Endometrium (tissue), 2 donors: Measurements from ENCODE around the gene CLBA1.
"Not testable (repeated sequence)": the region's sequence is repeated elsewhere in the genome, so short reads cannot be mapped to it uniquely, and the experiment has no call there.

ENCODE experiments used
- FAIRE-seq: peaks from 2 replicates; lab custom pipeline; 2012; peaks lifted over from hg19 to GRCh38; lab: Jason Lieb, UNC
- donor health status: control.
- donor health status: control.

CLBA1 gene

GRCh38 chr14:104947881-104948735 lies 37.5 kb upstream of the CLBA1 start:
- not testable (repeated sequence) for FAIRE-seq

DNA sequence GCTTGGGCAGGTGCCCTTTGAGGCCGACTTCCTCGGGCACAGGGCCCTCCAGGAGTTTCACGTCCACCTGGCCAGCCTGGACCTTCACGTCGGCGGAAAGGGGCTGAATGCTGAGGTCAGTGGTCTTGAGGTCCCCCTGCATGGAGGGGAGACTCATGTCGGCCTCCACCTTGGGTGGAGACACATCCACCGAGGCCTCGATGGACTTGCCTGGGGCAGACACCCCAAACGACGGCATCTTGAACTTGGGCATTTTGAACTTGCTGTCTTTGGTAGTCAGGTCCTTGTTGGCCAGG lies 36.9 kb upstream of the CLBA1 start:
- FAIRE-seq = no peak

DNA sequence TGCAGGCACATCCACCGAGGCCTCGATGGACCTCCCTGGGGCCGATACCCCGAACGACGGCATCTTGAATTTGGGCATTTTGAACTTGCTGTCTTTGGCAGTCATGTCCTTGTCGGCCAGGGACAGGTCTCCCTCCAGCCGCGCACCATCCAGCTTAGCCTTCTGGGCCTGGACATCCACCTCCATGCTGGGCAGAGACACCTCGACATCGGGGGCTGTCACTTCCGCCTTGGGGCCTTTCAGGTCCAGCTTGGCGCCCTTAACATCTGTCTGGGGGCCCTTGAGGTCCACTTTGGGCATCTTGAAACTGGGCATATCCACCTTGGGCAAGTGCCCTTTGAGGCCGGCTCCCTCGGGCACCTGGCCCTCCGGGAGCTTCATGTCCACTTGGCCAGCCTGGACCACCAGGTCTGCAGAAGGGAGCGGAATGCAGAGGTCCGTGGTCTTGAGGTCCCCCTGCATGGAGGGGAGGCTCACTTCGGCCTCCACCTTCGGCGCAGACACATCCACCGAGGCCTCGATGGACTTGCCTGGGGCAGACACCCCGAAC lies 36.1 kb upstream of the CLBA1 start:
- not testable (repeated sequence) for FAIRE-seq

DNA sequence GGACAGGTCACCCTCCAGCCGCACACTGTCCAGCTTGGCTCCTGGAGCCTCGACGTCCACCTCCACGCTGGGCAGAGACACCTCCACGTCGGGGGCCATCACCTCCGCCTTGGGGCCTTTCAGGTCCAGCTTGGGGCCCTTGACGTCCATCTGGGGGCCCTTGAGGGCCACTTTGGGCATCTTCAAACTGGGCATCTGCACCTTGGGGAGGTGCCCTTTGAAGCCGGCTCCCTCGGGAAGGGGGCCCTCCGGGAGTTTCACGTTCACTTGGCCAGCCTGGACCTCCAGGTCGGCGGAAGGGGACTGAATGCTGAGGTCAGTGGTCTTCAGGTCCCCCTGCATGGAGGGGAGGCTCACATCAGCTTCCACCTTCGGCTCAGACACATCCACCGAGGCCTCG lies 35.6 kb upstream of the CLBA1 start:
- no peak for FAIRE-seq

- FAIRE-seq = not testable (repeated sequence)
Measured at GRCh38 chr14:104950701-104951100, 34.9 kb upstream of the CLBA1 start.

- not testable (repeated sequence) for FAIRE-seq
Measured at GRCh38 chr14:104951863-104952657, 33.5 kb upstream of the CLBA1 start.

DNA sequence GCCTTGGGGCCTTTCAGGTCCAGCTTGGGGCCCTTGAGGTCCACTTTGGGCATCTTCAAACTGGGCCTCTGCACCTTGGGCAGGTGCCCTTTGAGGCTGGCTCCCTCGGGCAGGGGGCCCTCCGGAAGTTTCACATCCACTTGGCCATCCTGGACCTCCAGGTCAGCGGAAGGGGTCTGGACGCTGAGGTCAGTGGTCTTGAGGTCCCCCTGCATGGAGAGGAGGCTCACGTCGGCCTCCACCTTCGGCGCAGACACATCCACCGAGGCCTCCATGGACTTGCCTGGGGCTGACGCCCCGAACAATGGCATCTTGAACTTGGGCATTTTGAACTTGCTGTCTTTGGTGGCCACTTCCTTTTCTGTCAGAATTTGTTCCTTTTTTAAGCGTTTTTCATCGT lies 32.5 kb upstream of the CLBA1 start:
- FAIRE-seq = no peak

DNA sequence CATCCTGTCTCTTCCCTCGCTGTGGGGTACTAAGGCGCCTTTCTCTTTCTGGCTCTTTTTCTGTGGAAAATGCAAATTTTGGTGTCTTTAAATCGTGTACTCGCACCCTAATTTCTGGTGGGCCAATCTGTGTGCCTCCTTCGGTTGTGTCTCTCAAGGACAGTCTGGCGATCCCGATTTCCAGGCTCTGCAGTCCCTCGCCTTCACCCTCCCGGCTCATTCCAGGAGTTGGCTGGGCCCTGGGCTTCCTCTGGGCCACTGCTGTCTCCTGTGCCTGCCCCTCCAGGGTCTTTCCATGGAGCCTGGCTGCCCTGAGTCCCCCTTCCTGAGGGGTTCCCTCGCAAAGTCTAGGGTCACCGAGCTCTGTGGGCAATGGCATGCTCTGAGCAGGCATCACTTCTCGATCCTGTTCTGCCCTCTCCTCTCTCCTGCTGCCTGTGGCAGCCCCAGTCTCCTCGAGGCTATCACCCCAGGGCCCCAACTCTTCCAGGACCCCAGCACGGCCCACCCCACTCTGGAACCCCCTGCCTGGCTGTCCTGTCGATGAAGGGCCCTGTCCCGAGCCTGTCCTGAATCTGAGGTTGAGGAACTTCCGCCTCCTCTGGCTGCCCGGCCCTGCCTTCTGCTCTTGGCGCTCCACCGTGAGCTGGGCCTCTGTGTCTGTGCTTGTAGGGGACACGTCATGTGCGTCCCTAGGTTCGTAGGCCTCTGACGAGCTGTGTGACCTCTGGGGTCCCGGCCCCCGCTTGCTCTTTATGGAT lies 31.5 kb upstream of the CLBA1 start:
- no peak for FAIRE-seq

- FAIRE-seq = no peak
Measured at GRCh38 chr14:104954746-104955395, 30.7 kb upstream of the CLBA1 start.

DNA sequence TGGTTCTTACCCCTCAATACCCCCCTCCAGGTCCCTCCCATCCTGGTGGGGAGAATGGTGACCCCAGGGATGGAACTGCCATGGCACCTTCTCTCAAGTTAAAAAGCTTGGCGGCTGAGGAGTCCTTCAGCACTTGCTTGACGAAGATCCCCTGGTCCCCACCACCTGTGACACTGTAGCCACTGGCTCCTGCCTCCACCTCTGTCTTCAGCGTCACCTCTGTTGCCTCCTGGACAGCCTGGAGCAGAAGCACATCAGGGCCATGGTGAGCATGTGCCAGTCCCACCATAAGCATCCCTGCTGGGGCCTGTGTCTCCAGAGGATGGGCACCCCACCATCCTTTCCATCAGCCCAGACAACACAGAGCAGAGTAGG lies 30.2 kb upstream of the CLBA1 start:
- FAIRE-seq = no peak

DNA sequence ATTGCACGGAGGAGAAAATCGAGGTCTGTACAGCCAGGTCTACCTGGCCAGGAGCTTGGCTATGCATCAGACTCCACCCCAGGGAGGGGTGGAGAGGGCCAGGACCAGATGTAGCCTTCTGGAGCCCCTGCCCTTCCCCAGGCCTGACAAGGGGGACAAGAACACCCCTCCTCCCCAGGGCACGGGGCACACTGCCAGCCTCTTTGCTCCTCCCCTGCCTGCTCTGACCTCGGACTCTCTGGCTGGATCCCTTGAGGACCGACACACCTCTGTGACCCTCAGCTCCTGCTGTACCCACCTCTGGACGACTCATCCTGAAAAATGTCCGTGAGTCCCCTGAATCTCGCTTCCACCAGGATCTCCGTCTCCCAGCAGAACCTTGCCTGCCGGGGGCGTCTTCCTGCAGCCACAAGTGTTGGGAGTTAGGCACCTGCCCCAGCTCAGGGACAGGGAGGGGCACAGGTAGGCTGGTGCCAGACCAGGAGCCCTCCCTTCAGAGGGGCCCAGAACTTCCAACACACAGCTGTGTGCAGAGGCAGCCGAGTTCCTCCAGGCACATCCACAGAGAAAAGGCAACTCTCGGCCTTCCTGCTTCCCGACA lies 29.2 kb upstream of the CLBA1 start:
- no peak for FAIRE-seq

DNA sequence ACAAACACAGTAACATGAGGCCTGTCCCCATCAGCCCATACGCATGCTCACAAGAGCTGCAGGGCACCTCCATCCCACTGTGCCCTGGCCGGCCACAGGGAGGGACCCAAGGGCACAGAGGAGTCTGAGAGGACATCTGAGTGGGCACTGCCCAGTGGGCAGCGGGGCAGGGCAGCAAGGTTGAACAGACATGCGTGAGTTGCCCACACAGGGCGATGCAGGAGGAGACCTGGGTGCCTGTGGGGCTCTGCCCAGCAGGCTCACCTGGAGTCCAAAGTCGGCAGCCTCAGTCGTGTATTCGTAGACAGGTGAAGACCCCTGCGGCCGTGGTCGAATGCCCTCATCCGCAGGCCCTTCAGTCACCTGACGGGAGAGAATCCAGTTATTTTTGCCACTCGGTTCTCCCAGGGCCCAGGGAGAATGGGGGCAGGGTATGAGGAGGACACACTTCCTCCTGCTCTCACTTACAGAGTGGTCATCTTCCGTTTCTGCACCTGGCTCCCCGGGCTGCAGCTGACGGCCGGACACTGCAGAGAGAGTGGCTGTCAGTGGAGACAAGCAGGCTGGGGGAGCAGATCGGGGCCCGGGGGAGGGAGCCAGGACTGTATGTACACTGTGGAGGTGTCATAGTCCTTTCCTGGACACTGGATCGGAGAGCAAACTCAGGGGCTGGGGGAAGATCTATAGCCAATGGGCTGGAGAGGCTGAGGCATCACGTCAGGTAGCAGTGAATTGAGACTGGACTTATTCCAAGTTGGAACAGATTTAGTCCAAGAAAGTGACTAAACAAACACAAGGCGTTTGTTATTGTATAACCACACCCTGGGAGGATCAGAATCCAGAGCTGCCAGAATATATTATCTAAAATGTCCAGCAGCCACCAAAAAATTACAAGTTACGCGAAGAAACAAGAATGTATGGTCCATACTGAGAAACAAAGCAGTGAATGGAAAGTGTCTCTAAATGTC lies 28.2 kb upstream of the CLBA1 start:
- FAIRE-seq = no peak

DNA sequence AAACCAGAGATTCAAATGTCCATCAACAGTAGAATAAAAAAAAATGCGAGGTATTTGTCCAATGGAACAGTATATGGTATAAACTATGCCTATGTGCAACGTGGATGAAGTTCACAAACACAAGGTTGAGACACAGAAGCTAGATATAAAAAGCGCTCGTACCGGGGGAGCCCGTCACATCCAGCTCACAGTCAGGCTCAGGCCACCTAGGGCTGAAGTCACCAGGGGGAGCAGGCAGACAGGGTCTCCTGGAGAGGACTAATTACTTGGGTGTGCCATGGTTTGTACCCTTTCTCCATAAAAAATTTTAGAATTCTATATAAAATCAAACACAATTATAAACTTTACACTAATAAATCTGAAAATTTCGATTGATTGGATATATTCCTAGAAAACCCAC lies 21.0 kb upstream of the CLBA1 start:
- FAIRE-seq = no peak

- FAIRE-seq = no peak
Measured at GRCh38 chr14:104965561-104966231, 19.9 kb upstream of the CLBA1 start.

DNA sequence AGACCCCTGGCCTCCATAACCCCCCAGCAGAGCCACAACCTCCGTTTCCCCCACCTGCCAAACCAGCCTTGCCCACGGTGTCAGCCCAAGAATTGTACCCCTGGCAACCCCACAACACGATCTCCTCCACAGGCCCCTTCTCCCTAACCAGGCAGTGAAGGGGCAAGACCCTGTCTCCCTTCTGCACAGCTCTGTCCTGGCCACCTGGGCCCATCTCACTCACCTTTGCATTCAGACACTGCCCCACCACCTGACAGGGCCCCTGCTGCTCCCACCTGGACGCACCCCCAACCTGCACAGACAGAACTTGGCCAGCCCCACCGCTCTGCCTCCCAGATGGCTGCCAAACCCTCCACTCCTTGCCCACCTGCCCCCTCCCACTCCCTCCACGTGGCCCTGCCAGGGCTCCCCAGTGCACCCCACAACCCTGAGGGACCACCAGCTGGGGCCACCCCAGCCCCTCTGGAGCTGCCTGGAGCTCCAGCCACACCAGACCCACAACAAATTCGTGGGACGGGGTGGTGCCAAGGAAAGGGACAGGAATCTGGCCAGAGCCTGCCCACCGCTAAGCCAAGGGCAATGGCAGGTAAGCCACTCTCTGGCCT lies 19.2 kb upstream of the CLBA1 start:
- FAIRE-seq = no peak

- FAIRE-seq = no peak
Measured at GRCh38 chr14:104966981-104967385, 18.6 kb upstream of the CLBA1 start.

DNA sequence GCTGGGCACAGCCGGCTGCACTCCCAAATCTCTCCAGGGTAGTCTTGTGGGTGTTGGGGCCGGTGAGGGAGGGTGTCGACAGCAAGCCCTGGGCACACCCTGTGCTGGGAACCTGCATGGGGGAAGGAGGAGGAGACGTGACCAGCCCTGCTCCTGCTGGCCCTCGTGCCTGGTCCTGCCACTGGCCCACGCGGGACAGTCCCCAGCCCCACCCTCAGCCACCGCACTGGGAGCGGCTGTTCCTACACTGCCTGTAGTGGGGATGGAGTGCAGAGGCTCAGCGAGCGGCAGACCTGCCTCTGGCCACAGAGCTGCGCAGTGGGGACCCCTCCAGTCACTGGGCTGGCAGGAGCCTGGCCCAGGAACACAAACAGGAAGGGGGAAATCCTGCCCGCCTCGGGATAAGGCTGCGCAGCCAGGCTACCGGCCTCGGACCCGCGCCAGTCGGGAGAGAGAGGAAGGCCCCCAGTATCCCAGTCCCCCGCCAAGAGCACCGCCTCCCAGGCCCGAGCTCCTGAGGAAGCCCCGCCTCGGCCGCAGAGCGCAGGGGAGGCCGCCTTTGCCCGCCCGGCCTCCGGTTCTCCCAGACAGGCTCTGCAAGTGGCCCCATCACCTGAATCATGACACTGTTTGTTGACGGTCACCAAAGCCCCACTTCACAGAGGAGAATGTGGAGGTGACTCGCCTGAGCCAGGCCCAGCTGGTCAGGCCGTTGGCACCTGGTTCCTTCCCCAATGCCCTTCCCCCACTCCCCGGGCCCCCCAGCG lies 18.0 kb upstream of the CLBA1 start:
- FAIRE-seq = no peak

DNA sequence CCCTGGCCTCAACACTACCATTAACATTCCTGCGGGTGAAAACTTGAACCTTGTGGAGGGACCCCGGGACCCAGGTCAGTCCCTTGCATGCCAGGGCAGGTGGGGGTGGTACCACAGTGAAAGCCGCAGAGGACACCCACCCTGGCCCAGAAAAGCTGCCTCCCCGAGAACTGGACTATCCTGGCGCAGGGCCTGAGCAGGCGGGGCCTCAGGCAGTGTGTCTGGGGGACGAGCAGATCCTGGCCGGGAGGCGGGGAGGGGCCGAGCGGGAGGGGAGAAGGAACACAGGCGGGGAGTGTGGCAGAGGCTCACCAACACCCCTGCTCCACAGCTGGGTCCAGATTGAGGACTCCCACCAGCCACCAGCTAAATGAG lies 17.4 kb upstream of the CLBA1 start:
- no peak for FAIRE-seq
